A549 (cell line): ENCODE data around the gene SLC1A1.
"Not testable (repeated sequence)": the region's sequence is repeated elsewhere in the genome, so short reads cannot be mapped to it uniquely, and the experiment has no call there.

Source experiments
- CEBPB ChIP-seq, 2 experiments: fragments of >200 bp in 1 of 2; sonication (Bioruptor Twin) in 1 of 2; formaldehyde crosslinking in 1 of 2; IDR thresholded peaks; 2 replicates each; pipeline ENCODE4 v1.6.1; 2012 to 2016
- KDM1A ChIP-seq: fragments of 200-600 bp; sonication (generic); IDR thresholded peaks from 2 replicates; pipeline ENCODE4 v1.6.1; 2016; ENCODE audit warnings: low read depth, mild to moderate bottlenecking
- NFE2L2 ChIP-seq: fragments of 150-350 bp; conservative IDR thresholded peaks from 2 replicates; pipeline ENCODE4 v1.6.1; 2014; ENCODE audit warnings: low read length
- POLR2A ChIP-seq: IDR thresholded peaks from 2 replicates; pipeline ENCODE4 v1.6.1; 2012; ENCODE audit warnings: mild to moderate bottlenecking, low read length
- POLR2AphosphoS2 ChIP-seq: conservative IDR thresholded peaks from 2 replicates; pipeline ENCODE4 v1.6.1; 2012; ENCODE audit warnings: low read length, improper control_type of control experiment, inconsistent platforms
- RAD21 ChIP-seq, 2 experiments: fragments of >200 bp in 1 of 2; sonication (Bioruptor Twin) in 1 of 2; formaldehyde crosslinking in 1 of 2; IDR thresholded peaks in 1 of 2; conservative IDR thresholded peaks in 1 of 2; 2 replicates in 1 of 2; 3 replicates in 1 of 2; pipeline ENCODE4 v1.6.1; 2012 to 2018; ENCODE audit warnings: inconsistent platforms in 1 of 2
- RFX5 ChIP-seq: fragments of 450-650 bp; IDR thresholded peaks from 2 replicates; pipeline ENCODE4 v1.7.1; 2014; ENCODE audit warnings: antibody characterized with exemption, mild to moderate bottlenecking, moderate library complexity
- RNF2 ChIP-seq: fragments of 200-600 bp; sonication (generic); IDR thresholded peaks from 2 replicates; pipeline ENCODE4 v1.6.1; 2016; ENCODE audit warnings: low read depth, mild to moderate bottlenecking, antibody characterized with exemption, moderate library complexity, borderline replicate concordance
- SMC3 ChIP-seq: fragments of >200 bp; sonication (Bioruptor Twin); formaldehyde crosslinking; IDR thresholded peaks from 3 replicates; pipeline ENCODE4 v1.6.1; 2018; ENCODE audit warnings: inconsistent platforms
- TF ChIP-seq, protein P1 (sequence below): fragments of >200 bp; sonication (Bioruptor Twin); formaldehyde crosslinking; IDR thresholded peaks from 3 replicates; pipeline ENCODE4 v1.5.1; 2016
- TF ChIP-seq, protein P2 (sequence below): fragments of 200-600 bp; sonication (generic); IDR thresholded peaks from 2 replicates; pipeline ENCODE4 v1.6.1; 2016; ENCODE audit warnings: antibody characterized with exemption, mild to moderate bottlenecking, moderate library complexity
- TF ChIP-seq, protein P3 (sequence below): fragments of >200 bp; sonication (Bioruptor Twin); formaldehyde crosslinking; IDR thresholded peaks from 3 replicates; pipeline ENCODE4 v1.6.1; 2016

DNA sequence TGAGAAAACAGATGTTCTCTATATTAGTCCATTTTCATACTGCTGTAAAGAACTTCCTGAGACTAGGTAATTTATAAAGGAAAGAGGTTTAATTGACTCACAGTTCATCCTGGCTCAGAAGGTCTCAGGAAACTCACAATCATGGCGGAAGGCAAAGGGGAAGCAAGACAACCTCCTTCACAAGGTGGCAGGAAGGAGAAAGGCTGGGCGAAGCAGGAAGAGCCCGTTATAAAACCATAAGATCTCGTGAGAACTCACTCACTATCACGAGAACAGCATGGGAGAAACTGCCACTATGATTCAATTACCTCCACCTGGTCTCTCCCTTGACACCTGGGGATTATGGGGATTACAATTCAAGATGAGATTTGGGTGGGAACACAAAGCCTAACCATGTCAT, 54.4 kb downstream of the SLC1A1 start:
- TF ChIP-seq, protein P1, sequence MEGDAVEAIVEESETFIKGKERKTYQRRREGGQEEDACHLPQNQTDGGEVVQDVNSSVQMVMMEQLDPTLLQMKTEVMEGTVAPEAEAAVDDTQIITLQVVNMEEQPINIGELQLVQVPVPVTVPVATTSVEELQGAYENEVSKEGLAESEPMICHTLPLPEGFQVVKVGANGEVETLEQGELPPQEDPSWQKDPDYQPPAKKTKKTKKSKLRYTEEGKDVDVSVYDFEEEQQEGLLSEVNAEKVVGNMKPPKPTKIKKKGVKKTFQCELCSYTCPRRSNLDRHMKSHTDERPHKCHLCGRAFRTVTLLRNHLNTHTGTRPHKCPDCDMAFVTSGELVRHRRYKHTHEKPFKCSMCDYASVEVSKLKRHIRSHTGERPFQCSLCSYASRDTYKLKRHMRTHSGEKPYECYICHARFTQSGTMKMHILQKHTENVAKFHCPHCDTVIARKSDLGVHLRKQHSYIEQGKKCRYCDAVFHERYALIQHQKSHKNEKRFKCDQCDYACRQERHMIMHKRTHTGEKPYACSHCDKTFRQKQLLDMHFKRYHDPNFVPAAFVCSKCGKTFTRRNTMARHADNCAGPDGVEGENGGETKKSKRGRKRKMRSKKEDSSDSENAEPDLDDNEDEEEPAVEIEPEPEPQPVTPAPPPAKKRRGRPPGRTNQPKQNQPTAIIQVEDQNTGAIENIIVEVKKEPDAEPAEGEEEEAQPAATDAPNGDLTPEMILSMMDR: not testable (repeated sequence)
- TF ChIP-seq RAD21 (conservative IDR thresholded peaks at IDR 0.05 in 1 of 2, IDR thresholded peaks at IDR 0.05 in 1 of 2); POLR2A; POLR2AphosphoS2; CEBPB (IDR thresholded peaks at IDR 0.05); KDM1A; RFX5; NFE2L2; RNF2; SMC3: not testable (repeated sequence)
- TF ChIP-seq, protein P2, sequence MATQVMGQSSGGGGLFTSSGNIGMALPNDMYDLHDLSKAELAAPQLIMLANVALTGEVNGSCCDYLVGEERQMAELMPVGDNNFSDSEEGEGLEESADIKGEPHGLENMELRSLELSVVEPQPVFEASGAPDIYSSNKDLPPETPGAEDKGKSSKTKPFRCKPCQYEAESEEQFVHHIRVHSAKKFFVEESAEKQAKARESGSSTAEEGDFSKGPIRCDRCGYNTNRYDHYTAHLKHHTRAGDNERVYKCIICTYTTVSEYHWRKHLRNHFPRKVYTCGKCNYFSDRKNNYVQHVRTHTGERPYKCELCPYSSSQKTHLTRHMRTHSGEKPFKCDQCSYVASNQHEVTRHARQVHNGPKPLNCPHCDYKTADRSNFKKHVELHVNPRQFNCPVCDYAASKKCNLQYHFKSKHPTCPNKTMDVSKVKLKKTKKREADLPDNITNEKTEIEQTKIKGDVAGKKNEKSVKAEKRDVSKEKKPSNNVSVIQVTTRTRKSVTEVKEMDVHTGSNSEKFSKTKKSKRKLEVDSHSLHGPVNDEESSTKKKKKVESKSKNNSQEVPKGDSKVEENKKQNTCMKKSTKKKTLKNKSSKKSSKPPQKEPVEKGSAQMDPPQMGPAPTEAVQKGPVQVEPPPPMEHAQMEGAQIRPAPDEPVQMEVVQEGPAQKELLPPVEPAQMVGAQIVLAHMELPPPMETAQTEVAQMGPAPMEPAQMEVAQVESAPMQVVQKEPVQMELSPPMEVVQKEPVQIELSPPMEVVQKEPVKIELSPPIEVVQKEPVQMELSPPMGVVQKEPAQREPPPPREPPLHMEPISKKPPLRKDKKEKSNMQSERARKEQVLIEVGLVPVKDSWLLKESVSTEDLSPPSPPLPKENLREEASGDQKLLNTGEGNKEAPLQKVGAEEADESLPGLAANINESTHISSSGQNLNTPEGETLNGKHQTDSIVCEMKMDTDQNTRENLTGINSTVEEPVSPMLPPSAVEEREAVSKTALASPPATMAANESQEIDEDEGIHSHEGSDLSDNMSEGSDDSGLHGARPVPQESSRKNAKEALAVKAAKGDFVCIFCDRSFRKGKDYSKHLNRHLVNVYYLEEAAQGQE: not testable (repeated sequence)
- TF ChIP-seq, protein P3, sequence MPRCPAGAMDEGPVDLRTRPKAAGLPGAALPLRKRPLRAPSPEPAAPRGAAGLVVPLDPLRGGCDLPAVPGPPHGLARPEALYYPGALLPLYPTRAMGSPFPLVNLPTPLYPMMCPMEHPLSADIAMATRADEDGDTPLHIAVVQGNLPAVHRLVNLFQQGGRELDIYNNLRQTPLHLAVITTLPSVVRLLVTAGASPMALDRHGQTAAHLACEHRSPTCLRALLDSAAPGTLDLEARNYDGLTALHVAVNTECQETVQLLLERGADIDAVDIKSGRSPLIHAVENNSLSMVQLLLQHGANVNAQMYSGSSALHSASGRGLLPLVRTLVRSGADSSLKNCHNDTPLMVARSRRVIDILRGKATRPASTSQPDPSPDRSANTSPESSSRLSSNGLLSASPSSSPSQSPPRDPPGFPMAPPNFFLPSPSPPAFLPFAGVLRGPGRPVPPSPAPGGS: not testable (repeated sequence)
